IMR-90 (cell line): ENCODE data around the gene TMA16.

Source experiments
- BHLHE40 ChIP-seq: fragments of 150-350 bp; IDR thresholded peaks from 2 replicates; pipeline ENCODE4 v1.6.1; 2016; ENCODE audit warnings: mild to moderate bottlenecking, low read depth, low read length
- CTCF ChIP-seq: conservative IDR thresholded peaks from 2 replicates; pipeline ENCODE4 v1.5.1; 2012; ENCODE audit warnings: mild to moderate bottlenecking, low read depth, low read length, improper control_type of control experiment

GRCh38 chr4:163474027-163474426, 20.5 kb upstream of the TMA16 start:
- TF ChIP-seq CTCF, result no peak
- no peak for TF ChIP-seq BHLHE40
